ENCODE measurements around the gene LEPR. TPM values are rescaled to one million over a fixed set of nuclear protein-coding genes. Genes with fewer than 3 reads are reported as not detected.

The LEPR gene, protein sequence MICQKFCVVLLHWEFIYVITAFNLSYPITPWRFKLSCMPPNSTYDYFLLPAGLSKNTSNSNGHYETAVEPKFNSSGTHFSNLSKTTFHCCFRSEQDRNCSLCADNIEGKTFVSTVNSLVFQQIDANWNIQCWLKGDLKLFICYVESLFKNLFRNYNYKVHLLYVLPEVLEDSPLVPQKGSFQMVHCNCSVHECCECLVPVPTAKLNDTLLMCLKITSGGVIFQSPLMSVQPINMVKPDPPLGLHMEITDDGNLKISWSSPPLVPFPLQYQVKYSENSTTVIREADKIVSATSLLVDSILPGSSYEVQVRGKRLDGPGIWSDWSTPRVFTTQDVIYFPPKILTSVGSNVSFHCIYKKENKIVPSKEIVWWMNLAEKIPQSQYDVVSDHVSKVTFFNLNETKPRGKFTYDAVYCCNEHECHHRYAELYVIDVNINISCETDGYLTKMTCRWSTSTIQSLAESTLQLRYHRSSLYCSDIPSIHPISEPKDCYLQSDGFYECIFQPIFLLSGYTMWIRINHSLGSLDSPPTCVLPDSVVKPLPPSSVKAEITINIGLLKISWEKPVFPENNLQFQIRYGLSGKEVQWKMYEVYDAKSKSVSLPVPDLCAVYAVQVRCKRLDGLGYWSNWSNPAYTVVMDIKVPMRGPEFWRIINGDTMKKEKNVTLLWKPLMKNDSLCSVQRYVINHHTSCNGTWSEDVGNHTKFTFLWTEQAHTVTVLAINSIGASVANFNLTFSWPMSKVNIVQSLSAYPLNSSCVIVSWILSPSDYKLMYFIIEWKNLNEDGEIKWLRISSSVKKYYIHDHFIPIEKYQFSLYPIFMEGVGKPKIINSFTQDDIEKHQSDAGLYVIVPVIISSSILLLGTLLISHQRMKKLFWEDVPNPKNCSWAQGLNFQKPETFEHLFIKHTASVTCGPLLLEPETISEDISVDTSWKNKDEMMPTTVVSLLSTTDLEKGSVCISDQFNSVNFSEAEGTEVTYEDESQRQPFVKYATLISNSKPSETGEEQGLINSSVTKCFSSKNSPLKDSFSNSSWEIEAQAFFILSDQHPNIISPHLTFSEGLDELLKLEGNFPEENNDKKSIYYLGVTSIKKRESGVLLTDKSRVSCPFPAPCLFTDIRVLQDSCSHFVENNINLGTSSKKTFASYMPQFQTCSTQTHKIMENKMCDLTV
- polyA plus RNA-seq (2011; rRNA removed) (7.4 and 14.9 TPM in 2 replicates), polyA minus RNA-seq (2011; rRNA and poly(A)+ RNA removed) (6.3 TPM in 2 replicates)

GRCh38 chr1:65420590-65421350 is at the start of gene LEPR, which contains the start of gene LEPROT:
Gene LEPR, plus strand, starts transcription at chr1:65420668. Its CDS starts 144,898 bp downstream, at chr1:65565566.
Gene LEPROT, plus strand, starts transcription at chr1:65420668. Its CDS starts 57 bp downstream, at chr1:65420725.
- peak; percentile 58 for DNase-seq (ENCODE audit: low read depth)
- TF ChIP-seq, protein P1, sequence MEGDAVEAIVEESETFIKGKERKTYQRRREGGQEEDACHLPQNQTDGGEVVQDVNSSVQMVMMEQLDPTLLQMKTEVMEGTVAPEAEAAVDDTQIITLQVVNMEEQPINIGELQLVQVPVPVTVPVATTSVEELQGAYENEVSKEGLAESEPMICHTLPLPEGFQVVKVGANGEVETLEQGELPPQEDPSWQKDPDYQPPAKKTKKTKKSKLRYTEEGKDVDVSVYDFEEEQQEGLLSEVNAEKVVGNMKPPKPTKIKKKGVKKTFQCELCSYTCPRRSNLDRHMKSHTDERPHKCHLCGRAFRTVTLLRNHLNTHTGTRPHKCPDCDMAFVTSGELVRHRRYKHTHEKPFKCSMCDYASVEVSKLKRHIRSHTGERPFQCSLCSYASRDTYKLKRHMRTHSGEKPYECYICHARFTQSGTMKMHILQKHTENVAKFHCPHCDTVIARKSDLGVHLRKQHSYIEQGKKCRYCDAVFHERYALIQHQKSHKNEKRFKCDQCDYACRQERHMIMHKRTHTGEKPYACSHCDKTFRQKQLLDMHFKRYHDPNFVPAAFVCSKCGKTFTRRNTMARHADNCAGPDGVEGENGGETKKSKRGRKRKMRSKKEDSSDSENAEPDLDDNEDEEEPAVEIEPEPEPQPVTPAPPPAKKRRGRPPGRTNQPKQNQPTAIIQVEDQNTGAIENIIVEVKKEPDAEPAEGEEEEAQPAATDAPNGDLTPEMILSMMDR (IDR thresholded peaks at IDR 0.05; ENCODE audit: insufficient read depth, low read depth, low read length), result no peak
- no peaks in the 10 kb centered on the region for H3K36me3 ChIP-seq (ENCODE audit: control insufficient read depth, insufficient read depth, low read length)
- ChIA-PET POLR2A (interaction anchor here (0.6 to 1.1 kb wide), 4 partner anchors 11 to 173 kb away, joined by 3 read pairs; no protein-coding TSS in a partner anchor), CTCF (interaction anchor here (0.6 to 2.1 kb wide), 4 partner anchors 9 to 267 kb away, joined by 3 to 5 read pairs (median 4); no protein-coding TSS in a partner anchor)
- no peaks in the 10 kb centered on the region for H3K27me3 ChIP-seq (ENCODE audit: control insufficient read depth, insufficient read depth, low read length)
- H3K4me3 ChIP-seq (ENCODE audit: low read depth, low read length), result peak within 1 kb of the TSS; percentile 89

DNA sequence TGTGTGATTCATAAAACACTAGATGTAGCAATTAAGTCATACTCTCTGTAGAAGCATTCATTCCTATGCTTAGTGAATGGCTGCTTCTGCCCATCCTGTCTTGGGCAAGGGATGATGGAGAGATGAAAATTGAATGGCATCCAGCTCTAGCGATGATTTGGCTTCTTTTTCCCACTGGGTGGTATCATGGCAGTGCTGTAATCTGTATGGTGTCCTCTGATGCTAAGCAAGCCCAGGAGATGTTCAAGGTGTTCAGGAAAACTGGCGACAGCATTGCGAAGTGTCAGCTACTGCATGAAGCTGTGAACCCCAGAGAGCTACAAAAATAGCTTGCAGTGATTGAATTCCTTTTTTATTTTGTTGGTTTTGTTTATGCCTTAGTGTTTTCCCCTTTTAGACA is 48.9 kb upstream of the LEPR start:
- CTCF ChIA-PET, result interaction anchor here (2.8 kb wide), 1 partner anchor 13 kb away, joined by 8 read pairs; no protein-coding TSS in a partner anchor
- Histone ChIP-seq H3K36me3 (ENCODE audit: control insufficient read depth, insufficient read depth, low read length) (no peaks in the 10 kb centered on the region), H3K4me3 (ENCODE audit: low read depth, low read length) (no peak overlapping the region), H3K27me3 (ENCODE audit: control insufficient read depth, insufficient read depth, low read length) (no peaks in the 10 kb centered on the region)
- POLR2A ChIA-PET, result no interaction called here
- TF ChIP-seq, protein P1 (IDR thresholded peaks at IDR 0.05; ENCODE audit: insufficient read depth, low read depth, low read length), result no peak
- no peak for DNase-seq (ENCODE audit: low read depth)

GRCh38 chr1:65372557-65372956 is 47.9 kb upstream of the LEPR start:
- TF ChIP-seq, protein P1 (IDR thresholded peaks at IDR 0.05; ENCODE audit: insufficient read depth, low read depth, low read length), result no peak
- POLR2A ChIA-PET, result no interaction called here
- Histone ChIP-seq H3K36me3 (ENCODE audit: control insufficient read depth, insufficient read depth, low read length) (no peaks in the 10 kb centered on the region), H3K4me3 (ENCODE audit: low read depth, low read length) (no peak overlapping the region), H3K27me3 (ENCODE audit: control insufficient read depth, insufficient read depth, low read length) (no peaks in the 10 kb centered on the region)
- CTCF ChIA-PET, result interaction anchor here (1.0 to 2.8 kb wide), 3 partner anchors 12 to 87 kb away, joined by 3 to 8 read pairs (median 3); no protein-coding TSS in a partner anchor
- DNase-seq (ENCODE audit: low read depth), result no peak

DNA sequence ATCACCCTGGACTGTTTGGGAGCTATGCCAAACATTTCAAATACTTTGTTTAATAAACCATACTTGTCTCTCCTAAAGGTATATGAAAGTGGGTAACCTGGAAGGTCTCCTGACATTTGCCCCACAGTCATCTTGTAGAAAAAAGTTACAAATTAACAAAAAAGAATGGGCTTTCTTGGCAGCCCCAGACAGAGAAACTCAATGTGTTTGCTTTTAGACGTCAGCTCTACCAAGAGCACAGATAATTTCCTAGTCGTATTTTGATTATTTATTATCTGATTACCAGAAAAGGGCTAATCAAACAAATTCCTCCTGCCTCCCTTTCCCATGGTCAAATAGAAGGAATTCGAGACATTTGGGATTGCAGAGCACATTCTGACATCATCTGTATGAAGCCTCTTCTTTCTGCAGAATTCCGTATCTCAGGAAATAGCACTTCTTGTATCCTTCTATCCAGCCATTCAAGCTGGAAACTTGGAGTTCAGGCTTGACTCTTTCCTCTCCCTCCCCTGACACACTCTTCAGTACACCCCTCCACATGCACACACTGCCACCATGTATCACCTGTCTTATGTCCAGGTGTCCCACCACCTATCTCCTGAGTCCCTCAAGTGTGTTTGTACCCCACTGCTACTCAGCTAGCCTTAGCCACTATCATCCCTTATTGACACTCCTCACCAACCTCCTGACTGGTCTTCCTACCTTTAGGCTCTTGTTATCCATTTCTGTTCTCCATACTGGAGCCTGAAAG is 42.8 kb upstream of the LEPR start:
- CTCF ChIA-PET, result no interaction called here
- POLR2A ChIA-PET, result no interaction called here
- Histone ChIP-seq H3K36me3 (ENCODE audit: control insufficient read depth, insufficient read depth, low read length) (no peaks in the 10 kb centered on the region), H3K27me3 (ENCODE audit: control insufficient read depth, insufficient read depth, low read length) (no peaks in the 10 kb centered on the region), H3K4me3 (ENCODE audit: low read depth, low read length) (no peak overlapping the region)
- DNase-seq (ENCODE audit: low read depth), result no peak
- TF ChIP-seq, protein P1 (IDR thresholded peaks at IDR 0.05; ENCODE audit: insufficient read depth, low read depth, low read length), result no peak
